Loucy (cell line): ENCODE data around the gene SORT1.

Experiments
- H2AFZ ChIP-seq: fragments of 200-600 bp; sonication (generic); 2 replicates; pipeline ENCODE4 v1.6.0; 2016; ENCODE audit warnings: antibody characterized with exemption, mild to moderate bottlenecking, low read length, moderate library complexity
- H3F3A ChIP-seq: fragments of 200-600 bp; 2 replicates; pipeline ENCODE4 v1.6.0; 2016; ENCODE audit warnings: antibody characterized with exemption, low read depth, mild to moderate bottlenecking
- H3K27me3 ChIP-seq: fragments of 200-600 bp; sonication (generic); 2 replicates; pipeline ENCODE4 v1.6.1; 2014; ENCODE audit warnings: low read length, mild to moderate bottlenecking; ENCODE audit not compliant: insufficient read depth, poor library complexity, severe bottlenecking
- H3K36me3 ChIP-seq: fragments of 200-600 bp; sonication (generic); 2 replicates; pipeline ENCODE4 v1.6.1; 2016; ENCODE audit warnings: low read length; ENCODE audit not compliant: insufficient read depth
- H3K4me1 ChIP-seq: fragments of 200-600 bp; sonication (generic); 2 replicates; pipeline ENCODE4 v1.5.1; 2014; ENCODE audit warnings: low read length, mild to moderate bottlenecking; ENCODE audit not compliant: insufficient read depth, poor library complexity, severe bottlenecking
- H3K4me2 ChIP-seq: fragments of 200-600 bp; sonication (generic); 2 replicates; pipeline ENCODE4 v1.6.0; 2014; ENCODE audit warnings: antibody characterized with exemption, low read length, low read depth, mild to moderate bottlenecking; ENCODE audit not compliant: poor library complexity, severe bottlenecking
- H3K4me3 ChIP-seq: fragments of 200-600 bp; sonication (generic); 2 replicates; pipeline ENCODE4 v1.5.1; 2014; ENCODE audit warnings: low read length, mild to moderate bottlenecking, mixed read lengths; ENCODE audit not compliant: poor library complexity, severe bottlenecking
- H3K79me2 ChIP-seq: fragments of 200-600 bp; sonication (generic); 2 replicates; pipeline ENCODE4 v1.6.1; 2014; ENCODE audit warnings: low read length; ENCODE audit not compliant: insufficient read depth
- H3K9ac ChIP-seq: fragments of 200-600 bp; sonication (generic); 2 replicates; pipeline ENCODE4 v1.6.0; 2014; ENCODE audit warnings: mild to moderate bottlenecking, low read depth, low read length, moderate library complexity; ENCODE audit not compliant: poor library complexity, severe bottlenecking
- H3K9me2 ChIP-seq: fragments of 200-600 bp; sonication (generic); replicated peaks from 2 replicates; pipeline ENCODE4 v1.6.1; 2016; ENCODE audit warnings: low read depth, low read length, mixed read lengths
- H3K9me3 ChIP-seq: fragments of 200-600 bp; sonication (generic); 2 replicates; pipeline ENCODE4 v1.6.1; 2014; ENCODE audit warnings: mild to moderate bottlenecking, antibody characterized with exemption, low read length, low read depth; ENCODE audit not compliant: insufficient read depth
- H4K20me1 ChIP-seq: fragments of 200-600 bp; sonication (generic); 2 replicates; pipeline ENCODE4 v1.6.0; 2014; ENCODE audit warnings: antibody characterized with exemption, low read length, mild to moderate bottlenecking; ENCODE audit not compliant: insufficient read depth, poor library complexity, severe bottlenecking
- EZH2phosphoT487 ChIP-seq: fragments of 200-600 bp; IDR thresholded peaks from 2 replicates; pipeline ENCODE4 v1.6.1; 2018; ENCODE audit warnings: antibody characterized with exemption, mild to moderate bottlenecking, moderate library complexity, borderline replicate concordance
- TF ChIP-seq, protein P1 (sequence below): fragments of 200-600 bp; sonication (generic); conservative IDR thresholded peaks from 2 replicates; pipeline ENCODE4 v1.5.1; 2014; ENCODE audit warnings: mild to moderate bottlenecking, antibody characterized with exemption, low read length

Gene SORT1

DNA sequence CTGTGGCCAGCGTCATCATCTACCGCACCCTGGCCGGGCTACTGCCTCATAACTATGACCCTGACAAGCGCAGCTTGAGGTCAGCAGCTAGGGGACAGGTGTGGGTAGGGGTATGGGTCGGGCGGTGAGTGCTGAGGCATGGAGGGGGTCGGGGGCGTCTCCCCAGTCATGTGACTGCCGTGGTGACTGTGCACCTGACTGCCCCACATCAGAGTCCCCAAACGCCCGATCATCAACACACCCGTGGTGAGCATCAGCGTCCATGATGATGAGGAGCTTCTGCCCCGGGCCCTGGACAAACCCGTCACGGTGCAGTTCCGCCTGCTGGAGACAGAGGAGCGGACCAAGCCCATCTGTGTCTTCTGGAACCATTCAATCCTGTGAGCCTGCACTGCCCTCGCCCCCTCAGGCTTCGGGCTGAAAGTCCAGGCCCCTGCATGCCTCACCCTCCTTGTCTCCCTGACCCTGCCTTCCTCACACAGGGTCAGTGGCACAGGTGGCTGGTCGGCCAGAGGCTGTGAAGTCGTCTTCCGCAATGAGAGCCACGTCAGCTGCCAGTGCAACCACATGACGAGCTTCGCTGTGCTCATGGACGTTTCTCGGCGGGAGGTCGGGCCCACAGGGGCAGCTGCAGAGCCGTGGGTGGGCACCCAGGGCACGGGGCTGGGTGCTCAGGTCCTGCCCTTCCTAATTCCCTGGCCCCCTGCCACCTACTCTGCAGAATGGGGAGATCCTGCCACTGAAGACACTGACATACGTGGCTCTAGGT, 128.3 kb downstream of the SORT1 start:
- Histone ChIP-seq H3K9ac (no peak overlapping the region), H3K4me3 (no peak overlapping the region)
- TF ChIP-seq, protein P1, sequence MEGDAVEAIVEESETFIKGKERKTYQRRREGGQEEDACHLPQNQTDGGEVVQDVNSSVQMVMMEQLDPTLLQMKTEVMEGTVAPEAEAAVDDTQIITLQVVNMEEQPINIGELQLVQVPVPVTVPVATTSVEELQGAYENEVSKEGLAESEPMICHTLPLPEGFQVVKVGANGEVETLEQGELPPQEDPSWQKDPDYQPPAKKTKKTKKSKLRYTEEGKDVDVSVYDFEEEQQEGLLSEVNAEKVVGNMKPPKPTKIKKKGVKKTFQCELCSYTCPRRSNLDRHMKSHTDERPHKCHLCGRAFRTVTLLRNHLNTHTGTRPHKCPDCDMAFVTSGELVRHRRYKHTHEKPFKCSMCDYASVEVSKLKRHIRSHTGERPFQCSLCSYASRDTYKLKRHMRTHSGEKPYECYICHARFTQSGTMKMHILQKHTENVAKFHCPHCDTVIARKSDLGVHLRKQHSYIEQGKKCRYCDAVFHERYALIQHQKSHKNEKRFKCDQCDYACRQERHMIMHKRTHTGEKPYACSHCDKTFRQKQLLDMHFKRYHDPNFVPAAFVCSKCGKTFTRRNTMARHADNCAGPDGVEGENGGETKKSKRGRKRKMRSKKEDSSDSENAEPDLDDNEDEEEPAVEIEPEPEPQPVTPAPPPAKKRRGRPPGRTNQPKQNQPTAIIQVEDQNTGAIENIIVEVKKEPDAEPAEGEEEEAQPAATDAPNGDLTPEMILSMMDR: no peak
- no peak for TF ChIP-seq EZH2phosphoT487

DNA sequence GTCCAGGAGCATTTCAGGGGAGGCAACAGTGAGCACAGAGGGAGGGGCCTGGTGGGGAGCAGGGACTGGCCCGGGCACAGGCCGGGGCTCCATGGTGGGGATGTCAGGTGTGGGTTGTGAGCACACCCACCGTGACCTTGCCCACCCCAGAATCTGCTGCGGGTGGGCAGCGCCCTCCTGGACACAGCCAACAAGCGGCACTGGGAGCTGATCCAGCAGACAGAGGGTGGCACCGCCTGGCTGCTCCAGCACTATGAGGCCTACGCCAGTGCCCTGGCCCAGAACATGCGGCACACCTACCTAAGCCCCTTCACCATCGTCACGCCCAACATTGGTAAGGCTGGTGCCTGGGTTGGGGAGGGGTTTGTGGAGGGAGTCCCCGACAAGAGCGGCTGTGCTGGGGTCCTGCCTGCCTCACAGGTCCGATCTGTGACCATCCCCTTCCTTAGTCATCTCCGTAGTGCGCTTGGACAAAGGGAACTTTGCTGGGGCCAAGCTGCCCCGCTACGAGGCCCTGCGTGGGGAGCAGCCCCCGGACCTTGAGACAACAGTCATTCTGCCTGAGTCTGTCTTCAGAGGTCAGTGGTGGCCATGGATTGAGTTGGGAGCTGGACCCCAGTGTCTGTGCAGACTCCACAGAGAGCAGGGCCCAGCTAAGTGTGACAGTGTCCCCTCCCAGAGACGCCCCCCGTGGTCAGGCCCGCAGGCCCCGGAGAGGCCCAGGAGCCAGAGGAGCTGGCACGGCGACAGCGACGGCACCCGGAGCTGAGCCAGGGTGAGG, 129.1 kb downstream of the SORT1 start:
- Histone ChIP-seq H2AFZ (no peak overlapping the region), H3K9me3 (no peaks in the 10 kb centered on the region), H3K27me3 (no peaks in the 10 kb centered on the region), H3K9me2 (no peaks in the 10 kb centered on the region), H3K9ac (no peak overlapping the region), H3K36me3 (no peaks in the 10 kb centered on the region), H3K4me1 (no peaks in the 10 kb centered on the region), H3K4me3 (no peak overlapping the region), H3K4me2 (no peak overlapping the region), H3K79me2 (no peaks in the 10 kb centered on the region), H4K20me1 (no peaks in the 10 kb centered on the region), H3F3A (no peaks in the 10 kb centered on the region)
- TF ChIP-seq EZH2phosphoT487: no peak
- TF ChIP-seq, protein P1: no peak

More for the DNA sequence above, 128.3 kb downstream of the SORT1 start:
- Histone ChIP-seq H4K20me1 (no peaks in the 10 kb centered on the region), H3K79me2 (no peaks in the 10 kb centered on the region), H3K9me3 (no peaks in the 10 kb centered on the region), H3K36me3 (no peaks in the 10 kb centered on the region), H3F3A (no peaks in the 10 kb centered on the region), H2AFZ (no peak overlapping the region), H3K27me3 (no peaks in the 10 kb centered on the region), H3K4me2 (no peak overlapping the region), H3K4me1 (no peaks in the 10 kb centered on the region), H3K9me2 (no peaks in the 10 kb centered on the region)

DNA sequence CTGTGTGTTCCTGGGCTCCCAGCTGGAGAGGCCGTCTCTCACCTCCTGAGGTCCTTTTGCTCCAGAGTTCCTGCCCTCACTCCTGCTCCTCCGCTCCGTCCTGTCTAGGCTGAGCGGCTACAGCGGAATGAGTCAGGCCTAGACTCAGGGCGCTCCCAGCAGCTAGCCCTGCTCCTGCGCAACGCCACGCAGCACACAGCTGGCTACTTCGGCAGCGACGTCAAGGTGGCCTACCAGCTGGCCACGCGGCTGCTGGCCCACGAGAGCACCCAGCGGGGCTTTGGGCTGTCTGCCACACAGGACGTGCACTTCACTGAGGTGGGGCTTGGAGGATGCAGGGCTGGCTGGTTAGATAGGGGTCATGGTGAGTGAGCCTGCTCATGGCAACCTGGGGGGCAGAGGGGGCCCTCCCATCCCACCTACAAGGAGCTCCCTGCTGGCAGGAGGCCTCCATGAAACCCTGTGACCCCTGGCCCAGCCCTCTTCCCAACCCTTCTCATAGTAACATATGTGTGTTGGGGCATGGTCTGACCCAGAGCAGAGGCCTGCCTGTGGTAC, 129.9 kb downstream of the SORT1 start:
- H3K4me2 ChIP-seq: no peak overlapping the region
- H2AFZ ChIP-seq: no peak overlapping the region
- H3K9me3 ChIP-seq: no peaks in the 10 kb centered on the region
- H3K9ac ChIP-seq: no peak overlapping the region
- no peaks in the 10 kb centered on the region for H3F3A ChIP-seq
- H3K9me2 ChIP-seq: no peaks in the 10 kb centered on the region
- no peaks in the 10 kb centered on the region for H3K27me3 ChIP-seq
- no peak overlapping the region for H3K4me3 ChIP-seq
- no peaks in the 10 kb centered on the region for H3K79me2 ChIP-seq
- TF ChIP-seq EZH2phosphoT487: no peak
- TF ChIP-seq, protein P1: no peak
- H4K20me1 ChIP-seq: no peaks in the 10 kb centered on the region
- no peaks in the 10 kb centered on the region for H3K4me1 ChIP-seq
- H3K36me3 ChIP-seq: no peaks in the 10 kb centered on the region
